HG03045 (cell line): ENCODE data around the gene GLO1.

Experiments used
- ATAC-seq: cut with Tn5 transposase; IDR thresholded peaks from one replicate; pipeline ENCODE4 v1.9.1; 2021; ENCODE audit warnings: mild to moderate bottlenecking, moderate library complexity; ENCODE audit not compliant: unreplicated experiment

The GLO1 gene

DNA sequence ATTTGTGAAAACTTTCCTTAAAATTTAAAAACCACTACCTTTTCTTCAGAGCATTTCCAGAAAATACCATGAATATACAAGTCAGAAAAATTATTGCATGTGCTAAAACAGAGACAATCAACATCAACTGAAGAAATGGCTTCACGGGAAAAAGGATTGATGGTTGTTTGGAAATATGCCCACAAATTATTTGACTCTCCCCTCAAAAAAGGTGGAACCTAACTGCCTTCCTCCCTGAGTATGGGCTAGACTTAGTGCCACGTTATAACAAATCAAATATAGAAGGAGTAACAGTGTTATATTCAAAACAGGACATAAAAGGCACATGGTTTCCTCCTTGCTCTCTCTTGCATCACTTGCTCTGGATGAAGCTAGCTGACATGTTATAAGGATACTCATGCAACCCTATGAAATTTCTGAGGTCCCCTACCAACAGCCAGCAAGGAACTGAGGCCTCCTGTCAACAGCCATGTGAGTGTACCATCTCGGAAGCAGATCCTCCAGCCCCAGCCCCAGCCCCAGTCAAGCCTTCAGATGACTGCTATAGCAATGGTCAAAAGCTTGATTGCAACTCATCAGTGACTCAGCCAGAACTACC lies 71.7 kb downstream of the GLO1 start:
- ATAC-seq, result no peak
